Activated naive CD8-positive, alpha-beta T cell treated with anti-CD3 and anti-CD28 coated beads, Interleukin-2, amount 10 ng/mL, durations not matched to agents 7 days and 5 days (primary cell): ENCODE results near the gene PGM5. TPM values are rescaled to one million over a fixed set of nuclear protein-coding genes. Genes with fewer than 3 reads are reported as not detected.

ENCODE experiments used
- ATAC-seq: fragments of 150-1000 bp; cut with Tn5 transposase; one replicate; pipeline ENCODE4 v1.10.0; 2021; ENCODE audit warnings: low read depth, moderate library complexity
- POLR2A ChIA-PET: fragments of 350-600 bp; sonication (Branson Sonifier 250); formaldehyde crosslinking; loops from one replicate; lab custom pipeline; 2021; ENCODE audit warnings: antibody characterized with exemption; lab: Charles Lee
- DNase-seq: peaks from one replicate; pipeline ENCODE4 v3.0.0; 2021
- H3K27ac Mint-ChIP-seq: one replicate; pipeline ENCODE4 v1.8.0; 2022; ENCODE audit warnings: mild to moderate bottlenecking, mixed read lengths
- H3K27me3 Mint-ChIP-seq: one replicate; pipeline ENCODE4 v1.8.0; 2022; ENCODE audit warnings: mild to moderate bottlenecking, moderate library complexity, mixed read lengths
- H3K36me3 Mint-ChIP-seq: one replicate; pipeline ENCODE4 v1.8.0; 2021; ENCODE audit warnings: mild to moderate bottlenecking, mixed read lengths
- H3K4me1 Mint-ChIP-seq: one replicate; pipeline ENCODE4 v1.8.0; 2021; ENCODE audit warnings: mixed read lengths
- H3K4me3 Mint-ChIP-seq: one replicate; pipeline ENCODE4 v1.8.0; 2022; ENCODE audit warnings: mild to moderate bottlenecking, moderate library complexity, mixed read lengths
- H3K9me3 Mint-ChIP-seq: one replicate; pipeline ENCODE4 v1.8.0; 2021; ENCODE audit warnings: mixed read lengths
- total RNA-seq, 2 experiments: library from RNA; stranded (reverse); gene quantifications; one replicate each; pipeline ENCODE4 v1.2.3, GENCODE V29; 2021

The PGM5 gene
- total RNA-seq, 2 experiments from 2014 or later, result not detected

DNA sequence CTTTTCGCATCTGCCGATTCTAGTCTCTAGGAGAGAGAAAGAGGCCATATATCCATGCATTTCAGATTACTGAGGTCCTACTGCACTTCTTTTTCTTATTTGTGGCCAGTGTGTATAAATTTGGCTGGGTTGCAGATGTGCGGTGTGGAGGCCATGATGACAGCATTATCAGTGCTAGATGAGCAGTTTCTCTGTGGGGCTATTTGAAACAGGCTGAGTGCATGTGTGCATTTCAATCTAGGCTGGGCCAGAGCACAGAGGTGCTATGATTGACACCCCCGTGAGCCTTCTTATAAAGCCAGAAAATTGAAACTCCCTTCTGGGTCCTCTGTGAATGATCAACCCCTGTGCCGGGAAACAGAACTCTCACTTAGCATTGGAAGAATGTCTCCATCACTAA, 114.2 kb downstream of the PGM5 start:
- Mint-ChIP-seq H3K9me3 (no peaks in the 10 kb centered on the region), H3K27me3 (peaks cover 9% of the 10 kb centered on the region), H3K36me3 (no peaks in the 10 kb centered on the region), H3K4me3 (no peak overlapping the region), H3K27ac (no peak overlapping the region), H3K4me1 (no peaks in the 10 kb centered on the region)
- DNase-seq (no peak), ATAC-seq (no peak)
- POLR2A ChIA-PET, result no interaction called here

DNA sequence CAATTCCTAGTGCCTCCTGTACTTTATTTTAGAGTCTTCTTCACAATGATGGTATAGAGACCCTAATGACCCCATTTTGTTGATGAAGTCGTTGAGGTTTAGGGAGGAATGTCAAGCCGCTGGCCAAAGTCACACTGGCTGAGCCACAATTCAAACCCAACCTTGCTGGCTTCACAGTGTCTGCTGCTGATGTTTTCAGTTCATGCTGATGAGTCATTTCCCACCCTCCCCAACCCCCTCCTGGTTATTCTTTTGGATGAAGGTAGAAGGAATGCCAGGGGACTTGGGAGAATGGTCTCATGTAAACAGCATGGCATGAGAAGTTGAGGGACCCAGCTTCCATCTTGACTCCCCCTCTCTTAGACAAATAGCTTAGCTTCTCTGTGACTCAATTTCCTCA, 115.7 kb downstream of the PGM5 start:
- H3K27me3 Mint-ChIP-seq, result peaks cover 6% of the 10 kb centered on the region
- H3K4me3 Mint-ChIP-seq, result no peak overlapping the region
- no peaks in the 10 kb centered on the region for H3K9me3 Mint-ChIP-seq
- ATAC-seq, result no peak
- POLR2A ChIA-PET, result no interaction called here
- DNase-seq, result no peak
- no peaks in the 10 kb centered on the region for H3K36me3 Mint-ChIP-seq
- no peak overlapping the region for H3K27ac Mint-ChIP-seq
- H3K4me1 Mint-ChIP-seq, result no peaks in the 10 kb centered on the region

DNA sequence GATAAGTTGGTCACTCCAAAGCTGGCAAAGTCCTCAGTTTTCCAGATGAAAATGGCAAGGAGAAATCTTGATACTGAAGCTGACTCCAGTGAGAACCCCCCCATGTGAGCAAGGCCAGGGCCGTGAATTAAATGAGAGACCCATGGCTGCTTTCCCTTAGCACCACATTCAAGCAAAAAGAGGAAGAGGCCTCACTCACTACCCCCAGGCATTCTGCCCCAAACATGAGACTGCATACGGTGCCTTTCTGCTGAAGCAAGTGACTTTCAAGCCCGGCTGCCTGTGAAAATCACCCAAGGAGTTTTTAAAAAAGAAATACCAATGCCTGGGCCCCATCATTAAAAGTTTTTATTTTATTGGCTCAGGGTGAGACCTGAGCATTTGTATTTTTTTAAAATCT, 117.4 kb downstream of the PGM5 start:
- Mint-ChIP-seq H3K36me3 (no peaks in the 10 kb centered on the region), H3K27me3 (peaks cover 6% of the 10 kb centered on the region), H3K27ac (no peak overlapping the region), H3K4me1 (no peaks in the 10 kb centered on the region), H3K4me3 (no peak overlapping the region), H3K9me3 (no peaks in the 10 kb centered on the region)
- POLR2A ChIA-PET, result no interaction called here
- ATAC-seq (no peak), DNase-seq (no peak)

DNA sequence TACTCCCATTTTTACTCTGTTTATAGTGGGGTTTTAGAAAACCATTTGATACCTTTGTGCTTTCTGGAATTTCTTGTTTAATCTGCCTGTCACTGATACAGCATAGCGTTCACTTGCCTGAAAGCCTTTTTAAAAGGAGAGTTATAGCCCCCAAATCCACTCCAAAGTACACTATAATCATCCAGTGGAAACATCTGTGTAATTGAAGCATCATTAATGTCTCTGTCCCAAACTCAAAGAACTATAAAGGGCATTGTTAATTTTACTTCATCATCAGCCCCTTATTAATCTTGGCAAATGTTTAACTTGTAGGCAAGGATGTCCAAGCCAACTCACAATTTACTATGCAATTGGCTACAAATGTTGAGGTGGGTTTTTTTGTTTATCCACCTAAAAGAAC, 120.0 kb downstream of the PGM5 start:
- no peaks in the 10 kb centered on the region for H3K36me3 Mint-ChIP-seq
- no peak for ATAC-seq
- DNase-seq, result no peak
- H3K27ac Mint-ChIP-seq, result no peak overlapping the region
- no peak overlapping the region for H3K4me3 Mint-ChIP-seq
- H3K4me1 Mint-ChIP-seq, result no peaks in the 10 kb centered on the region
- H3K27me3 Mint-ChIP-seq, result peaks cover 4% of the 10 kb centered on the region
- H3K9me3 Mint-ChIP-seq, result no peaks in the 10 kb centered on the region
- POLR2A ChIA-PET, result no interaction called here

DNA sequence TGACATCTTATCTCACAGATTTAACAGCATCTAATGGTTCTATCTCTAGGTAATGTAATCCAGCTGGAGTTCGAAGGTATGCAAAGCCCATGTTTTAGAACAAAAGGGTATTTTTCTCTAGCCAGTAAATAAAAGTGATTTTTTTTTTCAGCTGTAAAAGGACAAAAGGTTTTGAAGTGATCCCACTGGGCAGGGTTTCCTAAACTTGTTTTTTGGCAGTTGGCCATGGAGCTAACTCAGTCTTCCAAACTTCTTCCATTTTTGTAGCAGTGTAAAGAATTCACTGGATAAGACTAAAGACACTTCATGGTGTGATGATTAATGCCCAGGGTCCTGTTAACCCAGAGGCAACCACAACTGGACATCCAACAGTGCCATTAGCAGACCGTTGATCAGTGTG, 120.4 kb downstream of the PGM5 start:
- ATAC-seq, result no peak
- no peak overlapping the region for H3K27ac Mint-ChIP-seq
- no peak for DNase-seq
- POLR2A ChIA-PET, result no interaction called here
- H3K27me3 Mint-ChIP-seq, result peaks cover 4% of the 10 kb centered on the region
- H3K9me3 Mint-ChIP-seq, result no peaks in the 10 kb centered on the region
- H3K4me3 Mint-ChIP-seq, result no peak overlapping the region
- no peaks in the 10 kb centered on the region for H3K36me3 Mint-ChIP-seq
- H3K4me1 Mint-ChIP-seq, result no peaks in the 10 kb centered on the region

DNA sequence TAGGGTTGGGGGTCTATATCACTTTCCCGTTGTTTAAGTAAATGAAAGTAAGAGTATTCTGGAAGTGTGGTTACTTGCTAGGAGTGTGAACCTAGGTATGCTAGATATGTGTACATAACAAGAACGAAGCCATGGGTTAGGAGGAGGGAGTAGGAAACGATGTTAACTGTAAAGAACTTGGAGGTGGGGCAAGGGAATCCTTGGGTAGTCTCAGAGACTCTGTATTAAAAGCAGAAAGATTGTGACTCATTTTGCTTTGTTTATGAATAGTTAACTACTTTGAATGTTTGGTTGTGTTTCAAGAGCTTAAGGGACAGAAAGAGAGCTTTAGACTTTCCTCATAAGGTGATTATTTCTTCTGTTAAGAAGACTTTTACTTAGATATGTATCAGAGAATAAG, 124.4 kb downstream of the PGM5 start:
- Mint-ChIP-seq H3K36me3 (no peaks in the 10 kb centered on the region), H3K9me3 (no peaks in the 10 kb centered on the region), H3K27me3 (no peaks in the 10 kb centered on the region), H3K27ac (no peak overlapping the region), H3K4me3 (no peak overlapping the region), H3K4me1 (no peaks in the 10 kb centered on the region)
- POLR2A ChIA-PET, result no interaction called here
- DNase-seq (no peak), ATAC-seq (no peak)

DNA sequence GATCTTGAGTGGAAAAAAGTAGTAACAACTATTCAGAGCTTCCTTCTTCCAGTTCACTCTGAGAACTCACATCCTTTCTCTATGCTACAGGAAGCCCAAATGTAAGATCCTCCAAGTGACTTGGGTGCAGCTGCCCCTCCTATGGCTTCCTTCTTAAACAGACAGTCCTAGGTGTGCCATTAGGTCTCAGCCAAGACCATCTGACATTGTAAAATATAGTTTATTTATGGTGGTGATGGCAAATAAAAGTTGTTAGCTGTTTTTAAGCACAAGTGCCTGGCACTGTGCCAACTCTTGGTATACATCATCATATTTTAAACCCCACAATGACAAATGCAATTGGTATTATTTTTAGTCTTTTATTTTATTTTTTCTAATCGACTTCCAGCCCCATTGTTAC, 126.1 kb downstream of the PGM5 start:
- POLR2A ChIA-PET, result no interaction called here

DNA sequence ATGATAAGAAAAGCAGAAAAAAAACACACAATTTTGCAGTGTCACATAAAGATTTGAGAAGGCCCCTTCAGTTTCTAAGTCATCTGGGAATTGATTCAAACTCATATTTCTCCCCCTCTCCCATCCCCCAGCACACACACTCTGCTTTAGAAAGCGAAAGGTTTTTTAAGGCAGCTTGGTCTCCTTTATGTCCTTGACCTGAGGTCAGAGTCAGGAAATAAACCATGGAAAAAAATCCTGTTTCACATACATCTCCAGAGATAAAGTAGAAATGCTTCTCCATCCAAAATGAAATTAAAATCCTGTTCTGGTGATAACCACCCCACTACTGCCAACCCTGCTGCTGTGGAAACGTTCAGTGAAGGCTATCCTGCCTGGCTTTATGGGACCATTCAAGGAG, 131.7 kb downstream of the PGM5 start:
- ATAC-seq (no peak), DNase-seq (no peak)
- Mint-ChIP-seq H3K36me3 (no peaks in the 10 kb centered on the region), H3K9me3 (no peaks in the 10 kb centered on the region), H3K27ac (no peak overlapping the region), H3K4me1 (no peaks in the 10 kb centered on the region), H3K27me3 (peaks cover 4% of the 10 kb centered on the region), H3K4me3 (no peak overlapping the region)
- POLR2A ChIA-PET, result no interaction called here

More for the DNA sequence above, 126.1 kb downstream of the PGM5 start:
- Mint-ChIP-seq H3K27ac (no peak overlapping the region), H3K4me1 (no peaks in the 10 kb centered on the region), H3K36me3 (no peaks in the 10 kb centered on the region), H3K4me3 (no peak overlapping the region), H3K27me3 (peaks cover 2% of the 10 kb centered on the region), H3K9me3 (no peaks in the 10 kb centered on the region)
- ATAC-seq, result no peak
- no peak for DNase-seq

DNA sequence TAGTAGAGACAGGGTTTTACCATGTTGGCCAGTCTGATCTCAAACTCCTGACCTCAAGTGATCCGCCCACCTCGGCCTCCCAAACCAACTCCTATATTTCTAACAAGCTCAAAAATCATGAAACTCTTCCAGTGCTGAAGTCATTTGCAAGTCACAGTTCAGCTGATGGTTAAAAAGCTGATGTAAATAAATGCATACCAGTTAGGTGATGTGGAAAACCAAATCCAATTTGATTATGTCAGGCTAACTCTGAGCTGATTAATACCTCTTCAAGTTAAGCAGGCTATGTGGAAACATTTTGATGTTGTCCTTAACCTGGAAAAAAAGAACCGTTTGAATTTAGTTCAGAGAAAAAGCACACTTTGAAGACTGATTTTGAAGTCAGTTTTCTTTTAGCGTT, 133.2 kb downstream of the PGM5 start:
- ATAC-seq (no peak), DNase-seq (no peak)
- H3K27me3 Mint-ChIP-seq, result peaks cover 6% of the 10 kb centered on the region
- POLR2A ChIA-PET, result no interaction called here
- H3K4me1 Mint-ChIP-seq, result no peaks in the 10 kb centered on the region
- no peaks in the 10 kb centered on the region for H3K36me3 Mint-ChIP-seq
- no peaks in the 10 kb centered on the region for H3K9me3 Mint-ChIP-seq
- H3K27ac Mint-ChIP-seq, result no peak overlapping the region
- H3K4me3 Mint-ChIP-seq, result no peak overlapping the region

DNA sequence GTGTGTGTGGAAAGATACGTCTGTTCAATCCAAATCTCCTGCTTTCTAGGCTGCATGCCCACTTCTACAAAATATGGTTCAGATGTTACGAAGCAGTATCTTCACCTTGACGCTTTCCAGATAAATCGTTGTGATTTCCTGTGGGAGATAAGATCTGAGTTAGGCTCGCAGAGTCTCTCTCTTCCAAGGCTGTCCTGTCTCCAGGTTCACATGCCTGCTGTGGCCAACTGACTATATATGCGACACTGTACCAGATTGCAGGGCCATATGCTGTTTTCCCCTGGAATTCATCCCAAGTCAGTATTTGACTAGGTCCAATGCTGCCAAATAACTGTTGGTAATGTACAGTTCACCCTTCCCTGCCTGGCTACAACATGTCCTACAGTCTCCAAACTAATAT, 136.4 kb downstream of the PGM5 start:
- Mint-ChIP-seq H3K9me3 (no peaks in the 10 kb centered on the region), H3K36me3 (no peaks in the 10 kb centered on the region), H3K27me3 (peaks cover 11% of the 10 kb centered on the region), H3K27ac (no peak overlapping the region), H3K4me3 (no peak overlapping the region), H3K4me1 (no peaks in the 10 kb centered on the region)
- ATAC-seq (no peak), DNase-seq (no peak)
- POLR2A ChIA-PET, result no interaction called here

DNA sequence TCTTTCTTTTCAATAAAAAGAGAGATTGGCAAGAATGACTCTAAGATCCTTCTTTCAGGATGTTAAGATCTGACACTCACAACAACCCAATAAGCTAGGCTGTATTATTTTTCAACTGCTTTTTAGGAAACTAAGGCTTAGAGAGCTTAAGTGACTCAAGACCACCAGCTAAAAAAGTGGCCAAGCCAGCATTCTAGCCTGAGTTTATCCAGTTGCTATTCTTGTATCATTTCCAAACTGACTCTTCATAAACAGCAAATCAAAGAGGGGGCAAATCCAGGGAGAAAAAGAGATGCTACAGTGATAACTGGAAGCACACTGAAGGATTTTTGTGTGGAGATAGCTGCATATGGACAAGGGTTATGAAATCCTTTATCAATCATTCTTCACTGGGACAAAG, 137.1 kb downstream of the PGM5 start:
- H3K36me3 Mint-ChIP-seq, result no peaks in the 10 kb centered on the region
- H3K27me3 Mint-ChIP-seq, result peaks cover 11% of the 10 kb centered on the region
- H3K4me1 Mint-ChIP-seq, result no peaks in the 10 kb centered on the region
- POLR2A ChIA-PET, result no interaction called here
- H3K4me3 Mint-ChIP-seq, result no peak overlapping the region
- DNase-seq (no peak), ATAC-seq (no peak)
- no peak overlapping the region for H3K27ac Mint-ChIP-seq
- H3K9me3 Mint-ChIP-seq, result no peaks in the 10 kb centered on the region

DNA sequence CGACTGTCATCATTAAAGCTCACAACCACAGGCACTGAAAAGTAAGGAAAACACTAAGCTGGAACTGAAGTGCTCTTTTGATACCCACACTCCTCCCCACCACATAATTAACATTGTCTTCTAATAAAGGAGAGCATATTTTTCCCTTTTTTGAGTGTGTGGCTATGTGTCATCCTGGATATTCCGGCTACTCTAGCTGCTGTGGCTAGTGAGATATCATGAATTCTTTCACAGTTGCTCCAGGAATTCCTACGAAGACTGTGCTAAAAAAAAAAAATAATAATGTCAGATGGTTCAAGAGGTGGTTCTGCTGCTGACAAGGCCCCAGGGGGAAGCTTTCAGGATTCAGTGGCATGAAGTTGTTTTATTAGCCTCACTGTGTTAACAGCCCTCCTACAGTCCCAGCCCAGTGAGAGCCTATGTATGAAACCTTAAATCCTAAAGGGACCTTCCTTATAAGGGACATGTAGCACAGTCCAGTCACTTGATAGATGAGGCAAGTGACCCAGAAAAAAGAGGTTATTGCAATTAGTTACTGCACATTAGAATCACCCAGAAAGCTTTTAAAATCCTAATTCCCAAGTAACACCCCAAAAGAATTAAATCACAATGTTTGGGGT, 137.7 kb downstream of the PGM5 start:
- H3K27me3 Mint-ChIP-seq, result peaks cover 11% of the 10 kb centered on the region
- POLR2A ChIA-PET, result no interaction called here
- no peak overlapping the region for H3K27ac Mint-ChIP-seq
- H3K9me3 Mint-ChIP-seq, result no peaks in the 10 kb centered on the region
- peaks cover 2% of the 10 kb centered on the region for H3K4me1 Mint-ChIP-seq
- no peaks in the 10 kb centered on the region for H3K36me3 Mint-ChIP-seq
- H3K4me3 Mint-ChIP-seq, result no peak overlapping the region
- no peak for DNase-seq
- ATAC-seq, result no peak

DNA sequence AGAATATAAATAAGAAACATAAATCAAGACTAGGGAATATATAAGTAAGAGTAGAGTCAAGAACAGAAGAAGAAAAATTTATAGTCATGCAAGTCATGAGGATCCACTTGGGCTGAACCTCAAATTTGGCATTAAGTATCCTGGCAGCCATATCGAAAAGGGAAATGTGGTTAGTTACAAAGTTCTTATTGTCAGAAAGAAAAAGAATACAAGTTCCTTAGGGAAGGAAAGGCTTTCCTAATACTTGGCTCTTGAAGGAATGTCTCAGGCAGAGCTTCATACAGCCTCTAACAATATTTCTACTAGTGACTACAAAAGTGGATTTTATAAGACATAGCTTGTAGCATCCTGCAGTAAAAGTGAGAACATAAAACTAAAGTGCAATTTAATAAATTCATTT, 138.8 kb downstream of the PGM5 start:
- Mint-ChIP-seq H3K4me1 (peaks cover 2% of the 10 kb centered on the region), H3K9me3 (no peaks in the 10 kb centered on the region), H3K27me3 (peaks cover 15% of the 10 kb centered on the region), H3K4me3 (no peak overlapping the region), H3K36me3 (no peaks in the 10 kb centered on the region), H3K27ac (no peak overlapping the region)
- ATAC-seq (no peak), DNase-seq (no peak)
- POLR2A ChIA-PET, result no interaction called here

DNA sequence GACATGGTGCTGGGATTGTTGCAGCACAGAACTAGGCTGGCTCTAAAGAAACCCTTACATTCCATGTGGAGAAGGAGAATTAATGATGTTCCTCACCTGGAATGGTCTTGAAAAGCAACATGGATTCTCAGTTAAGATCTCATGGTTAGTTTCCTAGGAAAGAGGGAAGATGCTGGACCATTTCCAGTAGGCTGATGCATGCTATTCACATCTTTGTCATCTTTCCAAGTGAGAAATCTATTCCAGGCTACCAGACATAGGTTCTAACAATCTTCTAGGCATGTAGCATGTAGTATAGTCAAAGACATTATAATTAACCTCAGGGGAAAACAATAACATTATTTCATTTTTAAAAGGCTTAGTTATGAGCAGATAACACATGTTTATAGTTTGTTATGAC, 139.9 kb downstream of the PGM5 start:
- H3K4me1 Mint-ChIP-seq, result peaks cover 2% of the 10 kb centered on the region
- no peaks in the 10 kb centered on the region for H3K36me3 Mint-ChIP-seq
- POLR2A ChIA-PET, result no interaction called here
- H3K4me3 Mint-ChIP-seq, result no peak overlapping the region
- peaks cover 18% of the 10 kb centered on the region for H3K27me3 Mint-ChIP-seq
- DNase-seq (no peak), ATAC-seq (no peak)
- H3K27ac Mint-ChIP-seq, result no peak overlapping the region
- no peaks in the 10 kb centered on the region for H3K9me3 Mint-ChIP-seq

DNA sequence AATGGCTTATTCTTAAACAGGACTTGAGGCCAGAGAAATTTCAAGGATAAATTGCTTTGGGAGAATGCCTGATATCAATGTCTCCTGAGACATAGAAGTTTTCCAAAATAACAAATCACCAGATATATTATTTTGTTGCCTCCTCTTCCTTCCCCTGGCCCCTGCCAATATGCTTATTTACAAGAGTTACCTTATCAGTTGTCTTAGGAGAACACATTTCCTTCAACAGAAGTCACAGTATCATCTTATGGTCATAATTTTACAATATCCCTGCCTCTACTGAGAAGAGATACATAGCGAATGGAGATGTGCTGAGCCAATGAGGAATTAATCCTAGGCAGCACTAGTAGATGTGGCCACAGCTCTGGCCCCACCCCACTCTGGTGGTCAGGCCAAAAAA, 141.2 kb downstream of the PGM5 start:
- POLR2A ChIA-PET, result no interaction called here
- H3K36me3 Mint-ChIP-seq, result no peaks in the 10 kb centered on the region
- ATAC-seq (no peak), DNase-seq (no peak)
- H3K9me3 Mint-ChIP-seq, result no peaks in the 10 kb centered on the region
- H3K27ac Mint-ChIP-seq, result no peak overlapping the region
- H3K4me3 Mint-ChIP-seq, result no peak overlapping the region
- peaks cover 18% of the 10 kb centered on the region for H3K27me3 Mint-ChIP-seq
- peaks cover 2% of the 10 kb centered on the region for H3K4me1 Mint-ChIP-seq
